Small intestine (tissue), 7 donors: Measurements from ENCODE around the gene KIF14. TPM values are rescaled to one million over a fixed set of nuclear protein-coding genes. Genes with fewer than 3 reads are reported as not detected.

Source experiments
- DNase-seq, 2 donors: peaks; one replicate each; pipeline versions ENCODE4 v3.0.0 to v3.0.0-alpha.2; 2013
- FAIRE-seq: peaks from 2 replicates; lab custom pipeline; 2012; peaks lifted over from hg19 to GRCh38; lab: Jason Lieb, UNC
- H3K27ac ChIP-seq, 3 donors: one replicate each; pipeline ENCODE4 v1.5.1; 2013; ENCODE audit warnings: low read length in 2 of 3, mild to moderate bottlenecking in 2 of 3, control low read depth in 1 of 3, inconsistent platforms in 1 of 3, low read depth in 1 of 3, moderate library complexity in 1 of 3
- H3K27me3 ChIP-seq, 3 donors: one replicate each; pipeline ENCODE4 v1.6.1; 2013; ENCODE audit warnings: low read length in 3 of 3, inconsistent platforms in 1 of 3; ENCODE audit not compliant: control insufficient read depth in 3 of 3, insufficient read depth in 3 of 3
- H3K36me3 ChIP-seq, 3 donors: one replicate each; pipeline ENCODE4 v1.6.1; 2013; ENCODE audit warnings: low read length in 3 of 3, inconsistent platforms in 1 of 3, low read depth in 1 of 3, mild to moderate bottlenecking in 1 of 3, moderate library complexity in 1 of 3; ENCODE audit not compliant: control insufficient read depth in 3 of 3, insufficient read depth in 2 of 3
- H3K4me1 ChIP-seq, 3 donors: one replicate each; pipeline ENCODE4 v1.6.1; 2013; ENCODE audit warnings: low read length in 2 of 3, inconsistent platforms in 1 of 3, low read depth in 1 of 3, mild to moderate bottlenecking in 1 of 3, moderate library complexity in 1 of 3; ENCODE audit not compliant: control insufficient read depth in 3 of 3, insufficient read depth in 2 of 3
- H3K4me3 ChIP-seq, 3 donors: one replicate each; pipeline ENCODE4 v1.5.1; 2013; ENCODE audit warnings: low read length in 3 of 3, control low read depth in 1 of 3, inconsistent platforms in 1 of 3, low read depth in 1 of 3, mild to moderate bottlenecking in 1 of 3, moderate library complexity in 1 of 3
- H3K9me3 ChIP-seq, 2 donors: one replicate each; pipeline ENCODE4 v1.6.1; 2013; ENCODE audit warnings: low read depth in 1 of 2, low read length in 1 of 2; ENCODE audit not compliant: control insufficient read depth in 2 of 2, insufficient read depth in 1 of 2
- WGBS, 3 donors: extraction: QIAGEN DNeasy Blood & Tissue Kit; methylation state at CpG; one replicate each; pipeline ENCODE4 v1.1.7; 2013; 5-methylcytosine and 5-hydroxymethylcytosine counted together
- polyA plus RNA-seq, 4 donors: library from polyadenylated mRNA; stranded (reverse) in 3 of 4; unstranded in 1 of 4; fragments of 200-250 nt in 3 of 4; fragments of 120-200 nt in 1 of 4; gene quantifications; one replicate each; pipeline versions ENCODE4 v1.2.1 to v1.2.3, GENCODE V29; 2013
- donor health status: healthy with polysubstance abuse.
- donor health status: control.
- donor health status: control.
- donor health status: Bipolar disorder and iron deficiency.
- donor health status: healthy.

Gene KIF14
- polyA plus RNA-seq, 4 donors: 0.22 to 2.8 (median 1.9) TPM; not detected in 1

GRCh38 chr1:200506471-200506870 lies 114.1 kb downstream of the KIF14 start:
- no peak overlapping the region for H3K4me3 ChIP-seq
- H3K4me1 ChIP-seq: peaks cover 0 to 2% (median 0%) of the 10 kb centered on the region in 3 donors
- FAIRE-seq (no peak), DNase-seq (no peak)
- WGBS, 3 donors: 73 to 86% (median 76%) methylated on average over 12 of the region's 12 CpGs
- no peaks in the 10 kb centered on the region for H3K9me3 ChIP-seq
- no peaks in the 10 kb centered on the region for H3K36me3 ChIP-seq
- no peak overlapping the region for H3K27ac ChIP-seq
- peaks cover 0 to 7% (median 0%) of the 10 kb centered on the region in 3 donors for H3K27me3 ChIP-seq

- WGBS, 3 donors: 81 to 92% (median 84%) methylated on average over 1 of the region's 1 CpG
- peaks cover 0 to 7% (median 0%) of the 10 kb centered on the region in 3 donors for H3K27me3 ChIP-seq
- no peak for DNase-seq
- H3K4me3 ChIP-seq: no peak overlapping the region
- no peak overlapping the region for H3K27ac ChIP-seq
- FAIRE-seq: no peak
- H3K36me3 ChIP-seq: no peaks in the 10 kb centered on the region
- H3K4me1 ChIP-seq: peaks cover 0 to 2% (median 0%) of the 10 kb centered on the region in 3 donors
- H3K9me3 ChIP-seq: no peaks in the 10 kb centered on the region
Observed at GRCh38 chr1:200505257-200505656, 115.3 kb downstream of the KIF14 start.

Other genes starting within 250 kb of the KIF14 start
- 10 to 100 TPM in 1 of 4 donors, 1 to 10 TPM in 3; 1.6 to 16.6 (median 3.3) TPM for gene ZNF281, start 210.7 kb downstream of the KIF14 start, polyA plus RNA-seq
- 10 to 100 TPM; 15.4 to 25.7 (median 23.9) TPM for gene DDX59, start 49.2 kb upstream of the KIF14 start, polyA plus RNA-seq
- 10 to 100 TPM in 1 of 4 donors, 1 to 10 TPM in 3; 2.0 to 10.8 (median 3.8) TPM for gene CAMSAP2, start 118.1 kb upstream of the KIF14 start, polyA plus RNA-seq